GM12875 (cell line): ENCODE results near the gene ARCN1.

Experiments used
- H3K4me3 ChIP-seq: one replicate; pipeline ENCODE4 v1.5.1; 2011; ENCODE audit warnings: low read depth, low read length, control low read depth
- TF ChIP-seq, protein P1 (sequence below): IDR thresholded peaks from 2 replicates; pipeline ENCODE4 v1.5.1; 2011; ENCODE audit warnings: low read depth, mild to moderate bottlenecking, control low read depth, inconsistent platforms, low read length, moderate library complexity, borderline replicate concordance; ENCODE audit not compliant: insufficient read depth

The ARCN1 gene

DNA sequence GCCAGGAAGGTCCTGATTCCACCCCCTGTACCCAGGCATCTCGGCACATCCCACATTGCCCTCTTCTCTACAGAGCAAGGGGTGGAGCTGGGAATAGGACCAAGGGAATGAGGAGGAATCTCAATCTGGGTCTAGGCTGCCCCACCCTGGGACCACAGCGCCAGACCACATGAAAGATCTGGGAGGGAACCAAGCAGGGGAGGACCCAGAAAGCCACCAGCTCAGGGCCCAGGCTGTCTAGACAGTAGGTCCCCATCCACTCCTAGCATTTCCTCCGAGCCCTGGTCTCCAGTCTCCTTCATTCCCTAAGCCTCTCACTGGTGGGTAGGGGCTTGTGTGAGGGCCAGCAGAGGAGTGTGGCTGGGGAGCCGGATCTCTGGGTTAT lies 46.8 kb downstream of the ARCN1 start:
- no peak overlapping the region for H3K4me3 ChIP-seq
- TF ChIP-seq, protein P1, sequence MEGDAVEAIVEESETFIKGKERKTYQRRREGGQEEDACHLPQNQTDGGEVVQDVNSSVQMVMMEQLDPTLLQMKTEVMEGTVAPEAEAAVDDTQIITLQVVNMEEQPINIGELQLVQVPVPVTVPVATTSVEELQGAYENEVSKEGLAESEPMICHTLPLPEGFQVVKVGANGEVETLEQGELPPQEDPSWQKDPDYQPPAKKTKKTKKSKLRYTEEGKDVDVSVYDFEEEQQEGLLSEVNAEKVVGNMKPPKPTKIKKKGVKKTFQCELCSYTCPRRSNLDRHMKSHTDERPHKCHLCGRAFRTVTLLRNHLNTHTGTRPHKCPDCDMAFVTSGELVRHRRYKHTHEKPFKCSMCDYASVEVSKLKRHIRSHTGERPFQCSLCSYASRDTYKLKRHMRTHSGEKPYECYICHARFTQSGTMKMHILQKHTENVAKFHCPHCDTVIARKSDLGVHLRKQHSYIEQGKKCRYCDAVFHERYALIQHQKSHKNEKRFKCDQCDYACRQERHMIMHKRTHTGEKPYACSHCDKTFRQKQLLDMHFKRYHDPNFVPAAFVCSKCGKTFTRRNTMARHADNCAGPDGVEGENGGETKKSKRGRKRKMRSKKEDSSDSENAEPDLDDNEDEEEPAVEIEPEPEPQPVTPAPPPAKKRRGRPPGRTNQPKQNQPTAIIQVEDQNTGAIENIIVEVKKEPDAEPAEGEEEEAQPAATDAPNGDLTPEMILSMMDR = no peak

DNA sequence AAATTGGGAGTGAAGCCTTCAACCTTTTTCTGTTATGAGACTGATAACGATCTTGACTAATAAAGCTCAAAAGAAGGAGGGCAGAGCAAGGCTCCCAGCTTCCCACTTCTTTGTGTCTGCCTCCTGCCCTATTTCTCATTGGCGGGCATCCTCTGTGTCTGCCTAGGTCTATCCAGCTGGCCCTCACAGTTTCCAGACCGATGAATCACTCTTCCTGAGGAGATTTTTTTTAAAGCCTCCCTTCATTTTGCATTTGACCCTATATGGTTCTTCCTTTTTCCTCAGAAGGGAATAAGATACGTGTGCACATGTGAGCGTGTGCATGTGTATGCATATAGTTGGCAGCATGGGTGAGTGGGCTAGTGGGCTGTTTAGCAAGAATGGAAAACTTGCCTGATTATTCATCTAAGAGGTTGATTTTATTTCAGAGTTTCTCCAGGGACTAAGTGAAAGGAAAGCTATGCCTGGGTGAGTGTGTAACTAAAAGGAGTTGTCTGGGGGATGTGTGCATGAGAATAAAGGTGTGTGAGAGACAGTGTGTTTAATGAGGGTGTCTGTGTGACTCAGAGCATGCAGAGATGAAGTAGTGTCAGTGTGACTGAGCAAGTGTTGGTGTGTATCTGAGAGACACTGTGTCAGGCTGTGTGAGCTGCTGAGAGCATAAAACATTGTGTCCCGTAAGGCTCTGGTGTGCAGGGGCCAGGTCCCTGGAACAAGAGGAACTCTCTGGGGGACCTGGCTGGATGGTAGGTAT lies 47.4 kb downstream of the ARCN1 start:
- TF ChIP-seq, protein P1 = no peak
- no peak overlapping the region for H3K4me3 ChIP-seq

DNA sequence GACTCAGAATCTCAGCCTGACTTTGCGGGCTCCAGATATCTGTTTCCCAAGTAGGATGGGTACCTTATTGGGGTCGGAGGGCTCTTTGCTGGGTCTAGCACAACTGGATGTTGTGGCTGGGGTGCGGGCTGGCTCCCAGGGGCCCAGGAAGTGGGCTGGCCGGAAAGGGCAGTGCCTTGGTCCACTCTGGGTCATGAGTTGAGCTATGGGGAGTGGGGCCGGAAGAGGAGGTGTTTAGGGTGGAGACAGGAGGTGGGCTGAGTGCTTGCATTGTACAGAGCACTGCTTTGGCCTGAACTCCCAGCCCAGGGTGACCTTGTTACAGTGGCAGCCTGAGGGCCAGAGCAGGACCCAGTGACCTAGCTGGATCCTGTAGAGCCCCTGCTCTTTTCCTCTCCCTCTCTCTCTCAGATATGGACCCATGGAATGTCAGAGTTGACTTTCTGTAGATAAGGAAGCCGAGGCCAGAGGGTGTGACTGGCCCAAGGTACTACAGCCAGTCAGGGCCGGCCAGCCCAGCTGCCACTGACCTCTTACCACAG lies 48.4 kb downstream of the ARCN1 start:
- no peak overlapping the region for H3K4me3 ChIP-seq
- TF ChIP-seq, protein P1 = no peak

DNA sequence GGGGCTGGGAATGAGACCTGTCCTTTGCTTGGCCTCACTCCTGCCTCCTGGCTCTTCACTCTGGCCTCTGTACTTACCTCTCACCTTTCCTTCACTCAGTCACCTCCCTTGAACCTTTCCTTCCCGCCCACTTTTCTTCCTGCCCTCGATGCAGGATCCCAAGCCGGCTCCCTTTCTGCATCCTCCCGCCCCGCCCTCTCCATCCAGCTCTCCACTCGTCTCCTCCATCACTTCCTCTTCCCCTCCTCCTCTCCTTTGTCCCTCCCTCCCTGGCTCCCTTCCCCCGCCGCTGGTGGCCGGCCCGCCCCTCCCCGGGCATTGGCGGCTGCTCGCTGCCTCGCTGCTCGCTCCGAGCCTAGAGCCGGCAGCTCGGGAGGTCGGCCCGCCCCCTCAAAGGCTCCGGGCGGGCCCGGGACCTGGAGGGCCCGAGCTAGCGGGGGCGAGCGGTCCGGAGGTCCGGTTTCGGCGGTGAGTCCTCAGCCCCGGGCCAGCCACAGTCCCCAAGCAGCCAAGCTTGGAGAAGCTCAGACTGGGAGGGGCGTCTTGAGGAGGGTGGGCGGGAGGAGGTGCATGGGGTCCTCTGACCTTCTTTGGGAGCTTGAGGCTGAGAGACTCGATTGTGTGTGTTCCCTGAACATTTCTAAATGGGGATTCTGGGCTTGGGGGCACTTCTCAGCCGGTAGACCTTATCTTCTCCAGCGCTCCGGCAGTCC lies 49.0 kb downstream of the ARCN1 start:
- H3K4me3 ChIP-seq = no peak overlapping the region

DNA sequence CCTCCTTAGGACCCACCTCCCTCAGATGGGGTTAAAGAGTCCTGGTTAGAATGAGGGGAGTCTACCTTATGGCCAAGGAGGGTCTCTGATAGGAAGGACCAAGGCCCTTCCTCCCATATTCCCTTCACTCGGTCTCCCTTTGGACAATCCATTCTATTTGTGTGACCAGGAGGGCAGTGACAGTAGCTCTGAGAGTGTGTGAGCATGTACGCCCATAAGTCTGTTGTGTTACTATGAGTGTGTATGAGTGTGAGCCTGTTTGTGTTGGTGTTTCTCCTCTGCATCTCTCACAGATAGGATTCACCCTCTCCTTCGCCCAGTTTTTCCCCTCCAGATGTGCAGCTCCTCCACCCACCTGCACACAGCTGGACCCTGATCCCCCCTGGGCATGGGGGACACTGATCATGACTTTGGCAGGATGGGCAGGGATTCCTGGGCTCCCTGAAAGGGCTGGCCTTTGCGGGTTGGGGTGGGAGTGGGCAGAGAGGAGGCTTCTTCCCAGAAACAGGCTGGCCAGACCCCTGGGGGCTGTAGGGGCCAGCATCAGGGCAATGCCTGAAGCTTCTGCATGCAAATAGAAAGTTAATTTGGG lies 49.7 kb downstream of the ARCN1 start:
- TF ChIP-seq, protein P1 = no peak
- H3K4me3 ChIP-seq = no peak overlapping the region

More for the DNA sequence above, 49.0 kb downstream of the ARCN1 start:
- TF ChIP-seq, protein P1 = no peak

DNA sequence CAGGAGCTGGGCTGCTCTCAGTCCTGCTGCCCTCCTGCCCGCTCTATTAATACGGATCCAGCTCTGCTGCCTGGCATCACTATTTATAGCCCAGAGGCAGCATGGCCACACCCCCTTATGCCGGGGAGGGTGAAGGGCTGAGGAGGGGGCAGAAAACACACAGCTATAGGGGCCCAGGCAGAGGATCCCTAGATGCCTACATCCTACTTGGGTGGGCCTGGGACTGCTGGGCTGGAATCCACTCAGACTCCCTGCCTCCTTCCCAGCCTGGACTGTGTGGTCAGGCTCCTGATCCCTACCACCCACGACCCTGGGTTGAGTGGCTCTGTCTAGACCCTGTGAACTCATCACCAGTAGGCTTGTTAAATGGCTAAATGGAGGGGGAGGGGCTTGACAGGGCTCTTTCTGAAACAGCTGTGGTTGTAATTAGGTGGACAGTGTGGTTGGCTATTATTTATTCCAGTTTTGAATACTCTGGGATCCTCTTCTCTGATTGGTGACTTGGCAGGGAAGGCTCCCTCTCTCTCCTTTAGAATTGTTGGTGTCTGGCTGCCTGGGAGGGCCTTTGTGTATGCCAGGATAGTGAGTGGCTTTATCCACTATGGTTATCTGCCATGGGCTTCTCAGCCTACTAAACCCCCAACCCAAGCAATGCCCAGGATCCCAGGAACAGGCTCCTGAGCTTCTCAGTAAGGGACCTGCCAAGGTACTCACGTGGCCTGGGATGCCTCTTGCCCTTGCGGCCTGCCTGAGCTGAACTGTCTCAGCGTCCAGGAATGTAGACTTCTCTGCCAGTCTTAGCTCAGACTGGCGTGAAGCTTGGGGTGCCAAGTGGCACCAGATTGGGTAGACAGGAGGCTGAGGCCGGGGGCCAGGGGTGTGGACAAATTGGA lies 50.4 kb downstream of the ARCN1 start:
- H3K4me3 ChIP-seq = no peak overlapping the region
- TF ChIP-seq, protein P1 = no peak
